Neuronal stem cell (in vitro differentiated cells): ENCODE measurements around the gene CD55.

Source experiments
- DNase-seq: peaks from one replicate; pipeline ENCODE4 v3.0.0-alpha.2; 2013; ENCODE audit warnings: low spot score
- H2AFZ ChIP-seq: one replicate; pipeline ENCODE4 v1.6.1; 2013; ENCODE audit warnings: mild to moderate bottlenecking, low read length, inconsistent platforms
- H2AK5ac ChIP-seq: 2 replicates; pipeline ENCODE4 v1.6.1; 2013; ENCODE audit warnings: low read depth, mild to moderate bottlenecking, inconsistent platforms, low read length, moderate library complexity, mixed read lengths
- H2BK120ac ChIP-seq: 2 replicates; pipeline ENCODE4 v1.6.1; 2013; ENCODE audit warnings: low read depth, mild to moderate bottlenecking, inconsistent platforms, low read length, moderate library complexity, mixed read lengths
- H2BK12ac ChIP-seq: one replicate; pipeline ENCODE4 v1.6.1; 2013; ENCODE audit warnings: low read length, inconsistent platforms
- H2BK15ac ChIP-seq: 2 replicates; pipeline ENCODE4 v1.6.1; 2013; ENCODE audit warnings: mild to moderate bottlenecking, low read length, inconsistent platforms, mixed read lengths
- H2BK5ac ChIP-seq: one replicate; pipeline ENCODE4 v1.6.1; 2013; ENCODE audit warnings: inconsistent platforms, mild to moderate bottlenecking, low read length, moderate library complexity
- H3K14ac ChIP-seq: one replicate; pipeline ENCODE4 v1.6.1; 2013; ENCODE audit warnings: low read length, inconsistent platforms
- H3K18ac ChIP-seq: 2 replicates; pipeline ENCODE4 v1.6.1; 2013; ENCODE audit warnings: low read length, inconsistent platforms
- H3K23ac ChIP-seq: 2 replicates; pipeline ENCODE4 v1.6.1; 2013; ENCODE audit warnings: low read depth, mild to moderate bottlenecking, mixed read lengths, low read length, inconsistent platforms; ENCODE audit not compliant: poor library complexity
- H3K27ac ChIP-seq: replicated peaks from 3 replicates; pipeline ENCODE4 v1.5.1; 2013; ENCODE audit warnings: low read length, inconsistent platforms
- H3K27me3 ChIP-seq, 3 experiments: 2 replicates each; pipeline ENCODE4 v1.6.1; 2013; ENCODE audit warnings: low read length in 3 of 3, mild to moderate bottlenecking in 2 of 3, inconsistent platforms in 1 of 3, low read depth in 1 of 3, mixed read lengths in 1 of 3, moderate library complexity in 1 of 3; ENCODE audit not compliant: control insufficient read depth in 3 of 3, insufficient read depth in 3 of 3
- H3K36me3 ChIP-seq, 2 donors: replicated peaks in 1 of 2; 2 replicates each; pipeline ENCODE4 v1.6.1; 2013; ENCODE audit warnings: low read length in 2 of 2; ENCODE audit not compliant: control insufficient read depth in 2 of 2, insufficient read depth in 2 of 2
- H3K4ac ChIP-seq: 2 replicates; pipeline ENCODE4 v1.6.1; 2013; ENCODE audit warnings: inconsistent platforms, mild to moderate bottlenecking, low read length, moderate library complexity
- H3K4me1 ChIP-seq, 2 donors: 1 replicate in 1 of 2; 2 replicates in 1 of 2; pipeline ENCODE4 v1.6.1; 2013; ENCODE audit warnings: low read length in 2 of 2, low read depth in 1 of 2; ENCODE audit not compliant: control insufficient read depth in 2 of 2, insufficient read depth in 1 of 2
- H3K4me2 ChIP-seq: one replicate; pipeline ENCODE4 v1.6.1; 2013; ENCODE audit warnings: mild to moderate bottlenecking, low read length, inconsistent platforms; ENCODE audit not compliant: insufficient read depth, poor library complexity, severe bottlenecking
- H3K4me3 ChIP-seq, 2 donors: 2 replicates each; pipeline ENCODE4 v1.5.1; 2013; ENCODE audit warnings: low read length in 2 of 2, mild to moderate bottlenecking in 2 of 2, inconsistent platforms in 1 of 2, moderate library complexity in 1 of 2
- H3K79me1 ChIP-seq: one replicate; pipeline ENCODE4 v1.6.1; 2013; ENCODE audit warnings: low read depth, mild to moderate bottlenecking, inconsistent platforms, low read length, moderate library complexity
- H3K9ac ChIP-seq: one replicate; pipeline ENCODE4 v1.6.1; 2013; ENCODE audit warnings: mild to moderate bottlenecking, low read depth, low read length, inconsistent platforms; ENCODE audit not compliant: poor library complexity
- H3K9me3 ChIP-seq, 2 donors: replicated peaks in 1 of 2; 2 replicates each; pipeline versions ENCODE3 to v1.6.1; 2013; ENCODE audit warnings: low read length in 2 of 2, mild to moderate bottlenecking in 2 of 2, inconsistent platforms in 1 of 2, low read depth in 1 of 2, mixed read lengths in 1 of 2, moderate library complexity in 1 of 2; ENCODE audit not compliant: control insufficient read depth in 2 of 2, insufficient read depth in 1 of 2
- H4K8ac ChIP-seq: one replicate; pipeline ENCODE4 v1.6.1; 2013; ENCODE audit warnings: low read depth, mild to moderate bottlenecking, inconsistent platforms, low read length, moderate library complexity
- H4K91ac ChIP-seq: one replicate; pipeline ENCODE4 v1.6.1; 2013; ENCODE audit warnings: low read length, low read depth, mild to moderate bottlenecking, inconsistent platforms; ENCODE audit not compliant: poor library complexity
- WGBS, 2 donors: extraction: QIAGEN DNeasy Blood & Tissue Kit; methylation state at CpG; one replicate each; pipeline ENCODE4 v1.1.7; 2013; ENCODE audit warnings: missing lambda C conversion rate in 2 of 2, mixed read lengths in 1 of 2; ENCODE audit not compliant: insufficient read length in 2 of 2, insufficient replicate concordance in 1 of 2; ENCODE audit errors: extremely low coverage in 2 of 2; 5-methylcytosine and 5-hydroxymethylcytosine counted together

CD55 gene

DNA sequence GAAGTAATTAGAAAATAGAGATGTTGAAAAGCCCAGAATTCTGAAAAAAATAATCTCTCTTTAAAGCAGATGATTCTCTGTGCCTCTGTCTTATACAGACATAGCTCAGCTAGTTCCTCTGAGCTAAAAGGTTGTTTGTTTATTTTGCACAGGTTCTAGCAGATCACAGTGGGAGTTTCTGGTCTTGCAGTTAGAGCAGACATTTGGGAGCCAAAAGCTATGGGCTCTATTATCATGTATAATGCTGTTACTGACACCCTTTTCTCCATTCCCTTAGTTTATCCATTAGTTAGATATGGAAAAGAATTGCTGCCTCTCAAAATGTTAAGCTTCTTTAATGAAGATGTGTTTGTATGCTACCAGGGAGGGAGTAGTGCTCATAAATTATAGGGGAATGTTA is 20.5 kb upstream of the CD55 start:
- no peak overlapping the region for H2AFZ ChIP-seq
- no peaks in the 10 kb centered on the region for H3K79me1 ChIP-seq
- no peaks in the 10 kb centered on the region for H3K36me3 ChIP-seq
- H3K4ac ChIP-seq: no peak overlapping the region
- no peak overlapping the region for H2AK5ac ChIP-seq
- H2BK120ac ChIP-seq: no peak overlapping the region
- no peak overlapping the region for H4K8ac ChIP-seq
- no peak overlapping the region for H3K23ac ChIP-seq
- no peak overlapping the region for H2BK15ac ChIP-seq
- no peak overlapping the region for H3K9ac ChIP-seq
- no peak for DNase-seq
- no peaks in the 10 kb centered on the region for H3K4me1 ChIP-seq
- H3K4me3 ChIP-seq: no peak overlapping the region
- H3K27me3 ChIP-seq: no peaks in the 10 kb centered on the region
- no peak overlapping the region for H3K14ac ChIP-seq
- H3K4me2 ChIP-seq: no peak overlapping the region
- H3K27ac ChIP-seq: no peak overlapping the region
- no peak overlapping the region for H3K18ac ChIP-seq
- no peaks in the 10 kb centered on the region for H3K9me3 ChIP-seq
- no peak overlapping the region for H2BK12ac ChIP-seq
- H4K91ac ChIP-seq: no peak overlapping the region
- H2BK5ac ChIP-seq: no peak overlapping the region

DNA sequence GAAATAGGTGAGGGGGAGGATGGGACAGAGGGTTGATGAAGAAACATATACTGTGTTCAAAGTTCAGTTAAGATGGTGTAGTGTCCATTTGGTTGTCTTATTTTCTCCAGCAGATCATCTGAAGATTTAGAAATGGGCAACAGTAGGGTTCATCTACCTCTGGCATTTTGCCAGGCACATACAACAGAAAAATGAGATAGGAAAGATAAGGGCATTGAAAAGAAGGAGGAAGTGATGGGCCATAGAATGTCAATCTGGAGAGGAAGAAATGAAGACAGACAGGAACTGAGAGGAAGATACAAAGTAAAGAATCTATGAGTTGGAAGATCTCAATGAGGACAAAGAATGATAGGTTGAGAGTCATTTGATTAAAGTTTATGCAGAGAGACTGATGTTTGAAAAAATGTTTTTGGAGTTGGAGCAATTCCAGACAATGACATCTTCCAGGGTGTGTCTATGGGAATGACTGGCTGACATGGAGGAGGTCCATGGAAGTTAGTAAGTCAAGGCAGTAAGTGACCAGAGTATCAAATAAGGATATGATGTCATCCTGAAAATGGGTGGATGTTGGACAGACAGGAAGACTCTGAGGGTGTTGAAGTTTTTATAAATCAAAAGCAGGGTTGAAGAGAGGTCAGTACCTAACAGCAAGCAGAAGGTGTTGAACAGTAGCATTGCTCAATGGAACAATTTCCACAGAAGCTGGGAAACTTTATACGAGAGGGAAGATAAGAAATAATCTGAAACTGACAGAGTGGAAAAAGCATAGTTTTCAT is 18.7 kb upstream of the CD55 start:
- H2BK5ac ChIP-seq: no peak overlapping the region
- H3K4me1 ChIP-seq: no peaks in the 10 kb centered on the region
- no peaks in the 10 kb centered on the region for H3K79me1 ChIP-seq
- H2AK5ac ChIP-seq: no peak overlapping the region
- WGBS, 2 donors: no CpG with 5 or more reads among the region's 1 CpG
- no peak overlapping the region for H3K18ac ChIP-seq
- DNase-seq: no peak
- no peaks in the 10 kb centered on the region for H3K36me3 ChIP-seq
- no peak overlapping the region for H2AFZ ChIP-seq
- H3K27ac ChIP-seq: no peak overlapping the region
- no peak overlapping the region for H3K14ac ChIP-seq
- no peak overlapping the region for H3K4me2 ChIP-seq
- no peak overlapping the region for H2BK12ac ChIP-seq
- H3K23ac ChIP-seq: no peak overlapping the region
- H3K4me3 ChIP-seq: no peak overlapping the region
- H4K91ac ChIP-seq: no peak overlapping the region
- H2BK15ac ChIP-seq: no peak overlapping the region
- H3K9ac ChIP-seq: no peak overlapping the region
- H2BK120ac ChIP-seq: no peak overlapping the region
- H3K4ac ChIP-seq: no peak overlapping the region
- no peaks in the 10 kb centered on the region for H3K27me3 ChIP-seq
- no peaks in the 10 kb centered on the region for H3K9me3 ChIP-seq
- H4K8ac ChIP-seq: no peak overlapping the region

DNA sequence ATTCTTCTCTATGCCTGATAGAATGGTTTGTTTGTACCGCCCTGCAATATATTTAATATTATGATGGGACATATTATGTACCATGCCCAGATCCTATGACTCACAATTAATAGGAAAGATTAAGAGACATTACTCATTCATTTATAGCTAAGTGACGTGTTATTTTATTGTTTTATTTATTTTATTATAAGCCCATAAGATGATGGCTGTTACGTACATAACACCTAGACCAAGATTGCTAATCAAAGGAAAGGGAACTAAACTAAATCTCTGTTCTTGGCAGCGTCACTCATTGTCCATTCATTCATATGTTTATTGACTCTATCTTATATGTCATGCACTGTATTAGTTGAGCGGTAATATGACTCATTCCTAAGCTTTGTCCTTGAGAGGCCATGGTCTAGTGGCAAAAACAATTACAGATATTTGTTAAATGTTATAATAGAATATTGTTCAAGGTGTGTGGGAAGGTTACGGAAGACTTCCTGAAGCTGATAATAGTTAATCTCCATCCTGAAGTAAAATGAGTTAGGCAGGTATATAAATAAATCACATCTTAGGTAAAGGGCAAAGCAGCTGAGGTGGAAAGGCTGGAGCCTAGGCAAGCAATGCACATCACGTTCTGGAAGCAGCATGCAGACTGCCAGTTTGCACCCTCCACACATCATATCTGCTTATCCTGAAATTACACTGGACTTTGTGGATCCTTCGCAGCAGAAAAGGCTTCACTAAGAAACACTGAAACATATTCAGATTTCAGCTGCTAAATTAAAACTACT is 16.6 kb upstream of the CD55 start:
- no peak overlapping the region for H3K9ac ChIP-seq
- no peak overlapping the region for H3K4ac ChIP-seq
- no peak overlapping the region for H2BK120ac ChIP-seq
- H3K36me3 ChIP-seq: no peaks in the 10 kb centered on the region
- H2AK5ac ChIP-seq: no peak overlapping the region
- no peaks in the 10 kb centered on the region for H3K4me1 ChIP-seq
- no CpG with 5 or more reads among the region's 8 CpGs for WGBS, 2 donors
- H2AFZ ChIP-seq: no peak overlapping the region
- no peak overlapping the region for H2BK5ac ChIP-seq
- no peak overlapping the region for H2BK15ac ChIP-seq
- H3K18ac ChIP-seq: no peak overlapping the region
- no peak overlapping the region for H3K23ac ChIP-seq
- H3K79me1 ChIP-seq: no peaks in the 10 kb centered on the region
- H3K9me3 ChIP-seq: no peaks in the 10 kb centered on the region
- no peak overlapping the region for H3K4me2 ChIP-seq
- H3K27me3 ChIP-seq: no peaks in the 10 kb centered on the region
- no peak overlapping the region for H3K27ac ChIP-seq
- no peak overlapping the region for H2BK12ac ChIP-seq
- no peak overlapping the region for H4K8ac ChIP-seq
- no peak for DNase-seq
- H4K91ac ChIP-seq: no peak overlapping the region
- no peak overlapping the region for H3K14ac ChIP-seq
- no peak overlapping the region for H3K4me3 ChIP-seq

DNA sequence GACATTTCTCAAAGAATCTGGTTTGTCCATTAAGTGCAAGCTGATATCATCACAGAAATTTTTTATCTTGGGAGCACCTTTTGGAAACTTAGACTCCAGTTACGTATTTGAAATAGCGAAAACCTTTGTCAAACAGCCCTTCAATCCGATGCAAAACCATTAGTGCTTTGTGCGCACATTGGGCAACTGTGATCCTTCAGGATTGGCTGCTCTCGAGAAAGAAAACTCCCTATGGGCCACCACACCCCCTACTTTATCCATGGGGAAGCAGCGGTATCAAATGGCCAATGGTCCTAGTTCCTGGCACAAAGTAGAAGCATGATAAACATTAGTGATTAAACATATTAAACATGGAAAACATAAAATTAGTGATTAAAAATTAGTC is 16.0 kb upstream of the CD55 start:
- Histone ChIP-seq H2BK15ac (no peak overlapping the region), H3K27ac (no peak overlapping the region), H3K4me2 (no peak overlapping the region), H3K79me1 (no peaks in the 10 kb centered on the region), H3K4me1 (no peaks in the 10 kb centered on the region), H4K91ac (no peak overlapping the region), H2BK120ac (no peak overlapping the region), H3K9me3 (no peaks in the 10 kb centered on the region), H2AFZ (no peak overlapping the region), H3K4me3 (no peak overlapping the region), H3K23ac (no peak overlapping the region), H3K9ac (no peak overlapping the region), H3K18ac (no peak overlapping the region), H2BK12ac (no peak overlapping the region), H2BK5ac (no peak overlapping the region), H4K8ac (no peak overlapping the region), H3K4ac (no peak overlapping the region), H3K27me3 (no peaks in the 10 kb centered on the region), H3K14ac (no peak overlapping the region), H3K36me3 (no peaks in the 10 kb centered on the region), H2AK5ac (no peak overlapping the region)
- DNase-seq: no peak
- WGBS, 2 donors: no CpG with 5 or more reads among the region's 6 CpGs
